Right lobe of liver (tissue), 6 donors: Measurements from ENCODE around the gene COMP. TPM values are rescaled to one million over a fixed set of nuclear protein-coding genes. Genes with fewer than 3 reads are reported as not detected.
A peak's percentile ranks its signal among the peaks of the same experiment; 100 is the strongest.

Experiments used
- ATAC-seq, 4 donors: fragments of 200-7000 bp; cut with Tn5 transposase; one replicate each; pipeline ENCODE4 v1.9.1; 2020; ENCODE audit warnings: mild to moderate bottlenecking in 4 of 4, moderate library complexity in 4 of 4
- DNase-seq, 3 donors: peaks; one replicate each; pipeline ENCODE4 v3.0.0-alpha.2; 2020
- H3K27ac ChIP-seq, 3 donors: fragments of 200-600 bp; one replicate each; pipeline ENCODE4 v1.8.0; 2022
- H3K27me3 ChIP-seq, 2 donors: fragments of 200-600 bp; one replicate each; pipeline ENCODE4 v1.8.0; 2022
- H3K36me3 ChIP-seq, 4 donors: fragments of 200-600 bp; sonication (generic) in 1 of 4; one replicate each; pipeline versions ENCODE4 v1.5.1 to v1.8.0; 2017 to 2022; ENCODE audit warnings: control low read depth in 1 of 4
- H3K4me1 ChIP-seq, 4 donors: fragments of 200-600 bp; sonication (generic) in 1 of 4; one replicate each; pipeline versions ENCODE4 v1.5.1 to v1.8.0; 2017 to 2022; ENCODE audit warnings: control low read depth in 1 of 4
- H3K4me3 ChIP-seq, 3 donors: fragments of 200-600 bp; one replicate each; pipeline ENCODE4 v1.8.0; 2022
- H3K9me3 ChIP-seq, 4 donors: fragments of 200-600 bp; sonication (generic) in 1 of 4; one replicate each; pipeline versions ENCODE4 v1.5.1 to v1.8.0; 2017 to 2022; ENCODE audit warnings: control low read depth in 1 of 4
- POLR2A ChIP-seq: fragments of 450-650 bp; IDR thresholded peaks from one replicate; pipeline ENCODE4 v1.6.1; 2017; ENCODE audit warnings: antibody characterized with exemption, mild to moderate bottlenecking
- WGBS: methylation state at CpG from one replicate; pipeline ENCODE4 v1.1.6; 2018; ENCODE audit warnings: low coverage, low lambda C conversion rate; ENCODE audit not compliant: insufficient coverage; ENCODE audit errors: missing lambda C conversion rate; 5-methylcytosine and 5-hydroxymethylcytosine counted together
- intact Hi-C, 2 donors: fragments of 100-400 bp; cut with DNase I; formaldehyde crosslinking; loops; one replicate each; pipeline versions ENCODE4 v1.11.2 to v1.14.1; 2022
- total RNA-seq, 6 experiments: library from RNA; depleted of rRNA in 2 of 6; stranded (reverse); fragments of >200 nt in 2 of 6; fragmentation: NEBNext Ultra II Directional in 3 of 6; extraction: Animal tissue kit (Norgen Biotek cat#: 25700) in 3 of 6; gene quantifications; one replicate each; pipeline versions ENCODE4 v1.1.0 to v1.2.4, GENCODE V29; 2016 to 2023
- TF ChIP-seq, protein P1 (sequence below), 4 donors: fragments of 200-600 bp in 3 of 4; fragments of 450-650 bp in 1 of 4; IDR thresholded peaks; one replicate each; pipeline versions ENCODE4 v1.5.1 to v1.8.0; 2016 to 2022; ENCODE audit warnings: antibody characterized with exemption in 4 of 4, mild to moderate bottlenecking in 2 of 4
- donor health status: DM: no; HTN: yes; CAD: no.
- donor health status: DM: no; HTN: no; CAD: no.
- donor health status: DM: no; HTN: no; CAD: no.
- donor health status: DM: no; HTN: yes; CAD: no.
- donor health status: DM: no; HTN: yes; CAD: no.

The COMP gene
- total RNA-seq, 6 experiments from 2014 or later: 0.11 to 0.31 TPM; not detected in 4

DNA sequence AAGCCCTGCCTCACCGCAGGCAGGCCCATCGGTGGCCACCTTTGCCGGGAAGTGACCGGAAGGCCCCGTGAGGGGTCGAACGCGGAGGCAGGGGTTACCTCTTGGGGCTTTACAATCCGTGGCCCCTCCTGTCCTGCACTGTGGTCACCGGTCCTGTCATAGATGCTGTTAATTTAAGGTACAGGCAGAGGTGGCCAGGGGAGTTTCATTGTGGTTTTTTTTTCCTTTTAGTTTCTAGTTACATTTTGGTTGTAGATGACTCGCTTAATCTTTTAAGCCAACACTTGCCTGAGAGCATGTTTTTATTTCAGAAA, 13.1 kb downstream of the COMP start:
- no peaks in the 10 kb centered on the region for H3K9me3 ChIP-seq
- ATAC-seq: no peak
- intact Hi-C loops: loop anchor here in 1 of 2 donors (5.0 kb wide), 1 partner anchor 79 kb away; no protein-coding TSS in a partner anchor
- no peak overlapping the region for H3K27ac ChIP-seq
- no peaks in the 10 kb centered on the region for H3K27me3 ChIP-seq
- TF ChIP-seq POLR2A: no peak
- TF ChIP-seq, protein P1, sequence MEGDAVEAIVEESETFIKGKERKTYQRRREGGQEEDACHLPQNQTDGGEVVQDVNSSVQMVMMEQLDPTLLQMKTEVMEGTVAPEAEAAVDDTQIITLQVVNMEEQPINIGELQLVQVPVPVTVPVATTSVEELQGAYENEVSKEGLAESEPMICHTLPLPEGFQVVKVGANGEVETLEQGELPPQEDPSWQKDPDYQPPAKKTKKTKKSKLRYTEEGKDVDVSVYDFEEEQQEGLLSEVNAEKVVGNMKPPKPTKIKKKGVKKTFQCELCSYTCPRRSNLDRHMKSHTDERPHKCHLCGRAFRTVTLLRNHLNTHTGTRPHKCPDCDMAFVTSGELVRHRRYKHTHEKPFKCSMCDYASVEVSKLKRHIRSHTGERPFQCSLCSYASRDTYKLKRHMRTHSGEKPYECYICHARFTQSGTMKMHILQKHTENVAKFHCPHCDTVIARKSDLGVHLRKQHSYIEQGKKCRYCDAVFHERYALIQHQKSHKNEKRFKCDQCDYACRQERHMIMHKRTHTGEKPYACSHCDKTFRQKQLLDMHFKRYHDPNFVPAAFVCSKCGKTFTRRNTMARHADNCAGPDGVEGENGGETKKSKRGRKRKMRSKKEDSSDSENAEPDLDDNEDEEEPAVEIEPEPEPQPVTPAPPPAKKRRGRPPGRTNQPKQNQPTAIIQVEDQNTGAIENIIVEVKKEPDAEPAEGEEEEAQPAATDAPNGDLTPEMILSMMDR (IDR thresholded peaks at IDR 0.05): no peak
- H3K4me3 ChIP-seq: no peak overlapping the region
- H3K4me1 ChIP-seq: no peaks in the 10 kb centered on the region
- no peak for DNase-seq
- WGBS: 58% methylated on average over 3 of the region's 11 CpGs
- H3K36me3 ChIP-seq: no peaks in the 10 kb centered on the region

DNA sequence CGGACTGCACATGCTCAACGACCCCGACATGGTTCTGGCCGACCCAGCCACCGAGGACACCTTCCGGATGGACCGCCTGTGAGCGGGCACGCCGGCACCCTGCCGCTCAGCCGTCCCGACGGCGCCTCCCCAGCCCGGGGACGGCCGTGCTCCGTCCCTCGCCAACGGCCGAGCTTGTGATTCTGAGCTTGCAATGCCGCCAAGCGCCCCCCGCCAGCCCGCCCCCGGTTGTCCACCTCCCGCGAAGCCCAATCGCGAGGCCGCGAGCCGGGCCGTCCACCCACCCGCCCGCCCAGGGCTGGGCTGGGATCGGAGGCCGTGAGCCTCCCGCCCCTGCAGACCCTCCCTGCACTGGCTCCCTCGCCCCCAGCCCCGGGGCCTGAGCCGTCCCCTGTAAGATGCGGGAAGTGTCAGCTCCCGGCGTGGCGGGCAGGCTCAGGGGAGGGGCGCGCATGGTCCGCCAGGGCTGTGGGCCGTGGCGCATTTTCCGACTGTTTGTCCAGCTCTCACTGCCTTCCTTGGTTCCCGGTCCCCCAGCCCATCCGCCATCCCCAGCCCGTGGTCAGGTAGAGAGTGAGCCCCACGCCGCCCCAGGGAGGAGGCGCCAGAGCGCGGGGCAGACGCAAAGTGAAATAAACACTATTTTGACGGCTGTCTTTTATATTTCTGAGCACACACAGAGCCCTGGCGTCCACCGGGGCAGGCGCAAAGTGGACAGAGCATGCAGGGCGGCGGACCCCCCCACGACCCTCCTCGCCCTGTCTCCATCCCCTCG, 13.6 kb downstream of the COMP start:
- 81% methylated on average over 25 of the region's 71 CpGs for whole genome bisulfite sequencing
- H3K4me3 ChIP-seq: no peak overlapping the region
- no peaks in the 10 kb centered on the region for H3K9me3 ChIP-seq
- no peaks in the 10 kb centered on the region for H3K27me3 ChIP-seq
- no peak for DNase-seq
- intact Hi-C loops: loop anchor here in 1 of 2 donors (5.0 kb wide), 1 partner anchor 80 kb away; no protein-coding TSS in a partner anchor
- no peak for ATAC-seq
- no peak overlapping the region for H3K27ac ChIP-seq
- no peaks in the 10 kb centered on the region for H3K36me3 ChIP-seq
- H3K4me1 ChIP-seq: no peaks in the 10 kb centered on the region
- TF ChIP-seq POLR2A: no peak
- TF ChIP-seq, protein P1 (IDR thresholded peaks at IDR 0.05): no peak

DNA sequence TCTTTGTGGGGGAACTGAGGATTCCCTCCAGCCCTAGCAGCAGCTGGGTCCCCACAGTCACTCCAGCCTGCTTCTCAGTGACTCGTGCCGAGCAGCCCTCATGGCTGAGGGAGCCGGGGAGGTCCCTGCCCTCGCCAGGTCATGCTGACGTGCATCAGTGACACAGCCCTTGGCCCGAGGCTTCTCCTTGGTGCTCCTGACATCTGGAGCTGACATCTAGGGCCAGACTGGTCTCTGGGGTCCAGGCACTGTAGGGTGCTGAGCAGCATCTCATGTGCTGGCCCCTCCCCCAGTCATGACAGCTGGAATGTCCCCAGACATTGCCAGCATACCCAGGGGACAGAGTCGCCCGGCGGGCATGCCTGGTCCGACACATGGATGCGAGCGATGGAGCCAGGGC, 14.4 kb downstream of the COMP start:
- Histone ChIP-seq H3K9me3 (no peaks in the 10 kb centered on the region), H3K27ac (no peak overlapping the region), H3K36me3 (no peaks in the 10 kb centered on the region), H3K4me3 (no peak overlapping the region), H3K4me1 (no peaks in the 10 kb centered on the region), H3K27me3 (no peaks in the 10 kb centered on the region)
- intact Hi-C loops: loop anchor here in 1 of 2 donors (5.0 kb wide), 1 partner anchor 81 kb away; no protein-coding TSS in a partner anchor
- DNase-seq (no peak), ATAC-seq (peak in 1 of 4 donors; percentile 3)
- TF ChIP-seq, protein P1 (IDR thresholded peaks at IDR 0.05): no peak
- no peak for TF ChIP-seq POLR2A
- WGBS: 53% methylated on average over 3 of the region's 12 CpGs

DNA sequence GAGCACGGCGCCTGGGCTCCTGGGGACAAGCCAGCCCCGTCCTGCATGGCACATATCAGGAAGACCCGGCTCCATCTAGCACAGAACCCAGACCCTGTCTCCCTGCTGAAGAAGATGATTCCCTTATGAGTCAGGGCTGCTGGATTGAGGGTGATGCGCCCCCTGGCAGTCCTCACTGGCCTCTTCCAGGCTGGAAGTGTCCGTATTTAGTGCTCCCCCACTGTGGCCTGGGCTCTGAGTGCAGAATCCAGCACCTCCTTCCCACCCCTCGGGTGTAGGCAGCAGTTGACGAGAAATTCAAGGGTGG, 14.9 kb downstream of the COMP start:
- H3K36me3 ChIP-seq: no peaks in the 10 kb centered on the region
- no peak overlapping the region for H3K27ac ChIP-seq
- no CpG with 5 or more reads among the region's 8 CpGs for WGBS
- DNase-seq (no peak), ATAC-seq (peak in 2 of 4 donors; percentile 3 to 6)
- H3K27me3 ChIP-seq: no peaks in the 10 kb centered on the region
- H3K4me1 ChIP-seq: no peaks in the 10 kb centered on the region
- TF ChIP-seq POLR2A: no peak
- TF ChIP-seq, protein P1 (IDR thresholded peaks at IDR 0.05): no peak
- intact Hi-C loops: loop anchor here in 1 of 2 donors (5.0 kb wide), 1 partner anchor 81 kb away; no protein-coding TSS in a partner anchor
- no peak overlapping the region for H3K4me3 ChIP-seq
- H3K9me3 ChIP-seq: no peaks in the 10 kb centered on the region
